ENCODE data around the gene CHST15. TPM values are rescaled to one million over a fixed set of nuclear protein-coding genes. Genes with fewer than 3 reads are reported as not detected.

The CHST15 gene
- total RNA-seq, 1 donor from 2014 or later, result 23.5 TPM

GRCh38 chr10:124082555-124082954, 10.8 kb downstream of the CHST15 start:
- DNase-seq (ENCODE audit: low spot score), result no peak

- no peak for DNase-seq (ENCODE audit: low spot score)
These were observed 11.8 kb downstream of the CHST15 start for GRCh38 chr10:124081547-124082140.

- no peak for DNase-seq (ENCODE audit: low spot score)
These were observed 13.5 kb downstream of the CHST15 start for GRCh38 chr10:124079864-124080263.

- no peak for DNase-seq (ENCODE audit: low spot score)
These were observed 14.7 kb downstream of the CHST15 start for GRCh38 chr10:124078714-124079113.

- no peak for DNase-seq (ENCODE audit: low spot score)
These were observed 15.4 kb downstream of the CHST15 start for GRCh38 chr10:124078028-124078427.

- DNase-seq (ENCODE audit: low spot score), result no peak
These were observed 16.0 kb downstream of the CHST15 start for GRCh38 chr10:124077208-124077993.

GRCh38 chr10:124076148-124076733, 17.2 kb downstream of the CHST15 start:
- no peak for DNase-seq (ENCODE audit: low spot score)

- DNase-seq (ENCODE audit: low spot score), result no peak
These were observed 18.0 kb downstream of the CHST15 start for GRCh38 chr10:124075231-124075955.

- peak; percentile 23 for DNase-seq (ENCODE audit: low spot score)
These were observed 18.8 kb downstream of the CHST15 start for GRCh38 chr10:124074501-124075109.

GRCh38 chr10:124073978-124074377, 19.4 kb downstream of the CHST15 start:
- no peak for DNase-seq (ENCODE audit: low spot score)

GRCh38 chr10:124072541-124072940, 20.9 kb downstream of the CHST15 start:
- DNase-seq (ENCODE audit: low spot score), result no peak

- no peak for DNase-seq (ENCODE audit: low spot score)
These were observed 21.3 kb downstream of the CHST15 start for GRCh38 chr10:124072106-124072505.

- no peak for DNase-seq (ENCODE audit: low spot score)
These were observed 22.3 kb downstream of the CHST15 start for GRCh38 chr10:124071141-124071540.

GRCh38 chr10:124070666-124071065, 22.7 kb downstream of the CHST15 start:
- no peak for DNase-seq (ENCODE audit: low spot score)

- DNase-seq (ENCODE audit: low spot score), result no peak
These were observed 23.8 kb downstream of the CHST15 start for GRCh38 chr10:124069341-124070264.

GRCh38 chr10:124068929-124069328, 24.5 kb downstream of the CHST15 start:
- no peak for DNase-seq (ENCODE audit: low spot score)

GRCh38 chr10:124067825-124068400, 25.5 kb downstream of the CHST15 start:
- no peak for DNase-seq (ENCODE audit: low spot score)

- no peak for DNase-seq (ENCODE audit: low spot score)
These were observed 26.4 kb downstream of the CHST15 start for GRCh38 chr10:124066781-124067714.

- no peak for DNase-seq (ENCODE audit: low spot score)
These were observed 27.2 kb downstream of the CHST15 start for GRCh38 chr10:124066126-124066700.

All from mucosa of gallbladder (tissue), 1 donor.